Ecto neural progenitor cell (in vitro differentiated cells): ENCODE results near the gene ZDHHC17.
"Not testable (repeated sequence)": the region's sequence is repeated elsewhere in the genome, so short reads cannot be mapped to it uniquely, and the experiment has no call there.

Experiments used
- DNase-seq: peaks from one replicate; pipeline ENCODE4 v3.0.0-alpha.2; 2018; ENCODE audit warnings: low spot score

Gene ZDHHC17

GRCh38 chr12:76768576-76768975, 4.7 kb downstream of the ZDHHC17 start:
- DNase-seq = no peak

GRCh38 chr12:76777765-76778216, 13.9 kb downstream of the ZDHHC17 start:
- DNase-seq = no peak

GRCh38 chr12:76778364-76778763, 14.4 kb downstream of the ZDHHC17 start:
- no peak for DNase-seq

GRCh38 chr12:76779310-76779709, 15.4 kb downstream of the ZDHHC17 start:
- DNase-seq = not testable (repeated sequence)

- no peak for DNase-seq
Observed at GRCh38 chr12:76781321-76781720, 17.4 kb downstream of the ZDHHC17 start.

- DNase-seq = no peak
Observed at GRCh38 chr12:76782526-76782925, 18.6 kb downstream of the ZDHHC17 start.

GRCh38 chr12:76784600-76785051, 20.7 kb downstream of the ZDHHC17 start:
- DNase-seq = no peak

- no peak for DNase-seq
Observed at GRCh38 chr12:76785407-76785806, 21.5 kb downstream of the ZDHHC17 start.

- no peak for DNase-seq
Observed at GRCh38 chr12:76786986-76787385, 23.1 kb downstream of the ZDHHC17 start.

- DNase-seq = no peak
Observed at GRCh38 chr12:76787689-76788088, 23.8 kb downstream of the ZDHHC17 start.

- no peak for DNase-seq
Observed at GRCh38 chr12:76789335-76790050, 25.6 kb downstream of the ZDHHC17 start.

GRCh38 chr12:76790564-76791552, 26.9 kb downstream of the ZDHHC17 start:
- no peak for DNase-seq

- no peak for DNase-seq
Observed at GRCh38 chr12:76792828-76793227, 28.9 kb downstream of the ZDHHC17 start.

- DNase-seq = no peak
Observed at GRCh38 chr12:76798864-76799263, 34.9 kb downstream of the ZDHHC17 start.

- DNase-seq = no peak
Observed at GRCh38 chr12:76799362-76799761, 35.4 kb downstream of the ZDHHC17 start.

GRCh38 chr12:76802060-76802459, 38.1 kb downstream of the ZDHHC17 start:
- no peak for DNase-seq

- DNase-seq = no peak
Observed at GRCh38 chr12:76804435-76804976, 40.6 kb downstream of the ZDHHC17 start.

GRCh38 chr12:76810671-76811419, 46.9 kb downstream of the ZDHHC17 start:
- DNase-seq = no peak

- no peak for DNase-seq
Observed at GRCh38 chr12:76811976-76812375, 48.1 kb downstream of the ZDHHC17 start.

GRCh38 chr12:76813265-76813664, 49.4 kb downstream of the ZDHHC17 start:
- DNase-seq = no peak

GRCh38 chr12:76813972-76814371, 50.1 kb downstream of the ZDHHC17 start:
- DNase-seq = no peak
